HFF-Myc (cell line): Measurements from ENCODE around the gene THSD7A.

ENCODE experiments used
- DNase-seq: peaks from one replicate; pipeline ENCODE4 v3.0.0-alpha.2; 2011; ENCODE audit warnings: low read depth; ENCODE audit errors: extremely low read depth
- H3K4me3 ChIP-seq: replicated peaks from 2 replicates; pipeline ENCODE4 v1.5.1; 2011; ENCODE audit warnings: low read depth, mild to moderate bottlenecking, control low read depth, low read length
- CTCF ChIP-seq: IDR thresholded peaks from 2 replicates; pipeline ENCODE4 v1.5.1; 2012; ENCODE audit warnings: mild to moderate bottlenecking, low read depth, low read length, control low read depth; ENCODE audit errors: missing control alignments

THSD7A gene

DNA sequence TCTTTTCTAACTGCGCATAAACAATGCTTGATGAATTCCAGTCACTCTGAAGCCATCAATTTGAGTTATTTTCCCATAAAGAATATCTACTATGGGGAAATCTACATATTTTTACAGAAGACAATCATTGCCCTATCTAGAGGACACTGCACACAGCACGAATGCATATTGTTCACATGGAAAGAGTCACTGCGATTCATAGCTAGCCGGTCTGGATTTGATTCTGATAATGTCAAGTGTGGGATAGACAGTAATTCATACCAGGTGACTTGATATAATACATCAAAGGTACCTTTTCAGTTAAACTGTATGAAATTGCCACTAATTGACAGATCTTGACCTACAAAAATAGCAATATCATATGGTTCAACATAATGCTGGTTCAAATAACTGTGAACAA lies 255.7 kb downstream of the THSD7A start:
- no peak for TF ChIP-seq CTCF
- H3K4me3 ChIP-seq: no peak overlapping the region
- no peak for DNase-seq

DNA sequence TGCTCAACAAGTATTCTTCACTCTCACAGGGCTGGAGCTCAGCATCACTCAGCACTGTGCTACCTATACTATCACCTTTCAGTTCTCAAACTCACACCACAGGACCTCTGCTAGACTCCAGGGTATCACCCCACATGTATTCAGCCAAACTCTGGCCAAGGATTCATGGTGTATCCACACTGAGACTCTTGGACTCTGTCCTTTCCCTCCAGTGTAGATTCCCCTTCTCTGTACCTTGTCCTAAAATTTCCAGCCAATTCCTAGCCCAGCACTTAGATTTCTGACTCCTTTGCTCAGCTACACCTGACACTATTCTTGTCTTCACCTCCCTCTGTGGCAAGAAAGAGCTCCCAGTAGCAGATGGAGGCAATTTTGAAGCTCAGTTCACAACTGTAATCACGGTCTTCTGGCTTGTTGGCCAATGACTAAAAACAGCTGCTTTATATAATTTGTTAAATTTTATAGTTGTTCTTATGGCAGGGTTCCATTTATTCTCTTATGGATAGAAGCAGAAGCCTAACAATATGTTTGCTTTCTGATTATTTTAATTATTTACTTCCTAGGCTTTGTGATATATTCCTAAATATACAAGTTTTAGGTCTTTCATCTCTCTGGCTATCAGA lies 258.8 kb downstream of the THSD7A start:
- DNase-seq: no peak
- no peak for TF ChIP-seq CTCF

DNA sequence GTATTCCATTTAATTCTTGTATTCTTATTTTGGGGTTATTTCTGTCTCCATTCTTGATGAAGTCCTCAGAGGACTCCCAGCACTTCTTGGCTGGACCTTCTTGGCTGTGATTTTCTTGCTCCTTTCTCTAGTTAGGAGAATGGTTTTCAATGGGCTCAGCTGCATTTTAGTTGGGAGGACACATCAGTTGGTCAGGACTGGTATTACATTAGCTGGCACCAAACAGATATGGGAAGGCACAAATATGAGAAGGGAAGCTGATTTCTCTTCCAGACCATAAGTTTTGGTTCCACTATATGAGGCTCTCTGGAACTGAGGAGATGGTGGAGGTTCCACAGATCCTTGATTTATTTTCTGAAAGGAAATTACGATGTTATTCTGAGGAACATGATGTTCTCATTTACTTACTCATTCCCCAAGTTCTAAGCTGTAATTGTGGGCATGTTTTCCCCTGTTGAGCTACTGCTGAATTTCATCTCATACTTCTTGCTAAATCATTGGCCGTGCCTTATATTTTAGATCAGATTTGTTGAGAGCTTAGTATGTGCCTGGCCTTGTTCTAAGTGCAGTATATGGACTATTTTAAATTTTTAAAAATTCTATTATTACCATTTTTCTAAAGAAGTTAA lies 261.0 kb downstream of the THSD7A start:
- TF ChIP-seq CTCF: no peak
- no peak overlapping the region for H3K4me3 ChIP-seq
- DNase-seq: no peak

More for the DNA sequence above, 258.8 kb downstream of the THSD7A start:
- no peak overlapping the region for H3K4me3 ChIP-seq

DNA sequence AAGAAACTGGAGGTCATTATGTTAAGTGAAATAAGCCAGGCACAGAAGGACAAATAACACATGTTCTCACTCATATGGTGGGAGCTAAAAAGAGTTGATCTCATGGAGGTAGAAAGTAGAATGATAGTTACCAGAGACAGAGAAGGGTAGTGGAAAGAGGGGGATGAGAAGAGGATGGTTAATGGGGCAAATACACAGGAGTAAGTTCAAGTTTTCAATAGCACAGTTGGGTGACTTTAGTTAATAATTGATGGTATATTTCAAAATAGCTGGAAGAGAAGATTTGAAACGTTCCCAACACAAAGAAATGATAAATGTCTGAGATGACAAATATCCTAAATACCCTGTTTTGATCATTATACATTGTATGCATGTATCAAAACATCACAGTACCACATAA lies 261.8 kb downstream of the THSD7A start:
- DNase-seq: no peak
- H3K4me3 ChIP-seq: no peak overlapping the region
- TF ChIP-seq CTCF: no peak

GRCh38 chr7:11567571-11567970 lies 264.4 kb downstream of the THSD7A start:
- no peak for DNase-seq
- TF ChIP-seq CTCF: no peak
- H3K4me3 ChIP-seq: no peak overlapping the region

DNA sequence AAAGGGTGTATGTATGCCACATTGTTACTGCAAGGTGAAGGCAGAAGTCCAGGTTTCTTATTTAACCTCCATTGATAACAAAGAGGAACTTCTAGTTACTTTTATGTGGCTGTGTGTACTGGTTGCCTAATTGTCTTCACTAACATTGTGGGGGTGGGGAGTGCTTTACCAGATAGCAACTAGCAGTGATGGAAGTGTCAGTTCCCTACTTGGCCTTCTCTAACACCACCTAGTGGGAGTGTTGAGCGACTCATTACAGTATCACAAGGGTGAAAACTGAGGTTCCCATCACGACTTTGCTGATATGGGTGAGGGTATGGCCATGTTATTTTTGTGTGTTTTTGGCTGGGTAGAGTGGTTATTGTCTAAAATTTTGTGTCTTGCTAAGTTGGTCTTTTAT lies 274.4 kb downstream of the THSD7A start:
- TF ChIP-seq CTCF: peak; percentile 25
- DNase-seq: no peak

GRCh38 chr7:11552676-11553296 lies 279.2 kb downstream of the THSD7A start:
- H3K4me3 ChIP-seq: no peak overlapping the region
- DNase-seq: no peak
- TF ChIP-seq CTCF: no peak

More for the DNA sequence above, 274.4 kb downstream of the THSD7A start:
- H3K4me3 ChIP-seq: no peak overlapping the region
